ENCODE measurements around the gene WNT11.

DNA sequence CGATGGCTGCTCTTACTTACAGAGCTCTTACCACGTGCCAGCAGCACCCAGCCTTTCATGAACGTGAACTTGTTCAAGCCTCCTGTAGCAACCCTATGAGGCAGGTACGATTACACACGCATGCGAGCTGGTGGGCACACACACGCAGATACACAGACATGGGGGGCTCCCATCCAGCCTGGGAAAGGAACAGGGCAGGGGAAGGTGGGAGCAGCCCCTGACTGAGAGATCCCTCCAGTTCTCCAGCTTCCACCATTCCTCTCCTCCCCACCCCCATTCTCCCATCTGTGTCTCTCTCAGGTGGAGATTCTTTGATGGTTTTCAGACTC lies 37.6 kb upstream of the WNT11 start:
- TF ChIP-seq, protein P1, sequence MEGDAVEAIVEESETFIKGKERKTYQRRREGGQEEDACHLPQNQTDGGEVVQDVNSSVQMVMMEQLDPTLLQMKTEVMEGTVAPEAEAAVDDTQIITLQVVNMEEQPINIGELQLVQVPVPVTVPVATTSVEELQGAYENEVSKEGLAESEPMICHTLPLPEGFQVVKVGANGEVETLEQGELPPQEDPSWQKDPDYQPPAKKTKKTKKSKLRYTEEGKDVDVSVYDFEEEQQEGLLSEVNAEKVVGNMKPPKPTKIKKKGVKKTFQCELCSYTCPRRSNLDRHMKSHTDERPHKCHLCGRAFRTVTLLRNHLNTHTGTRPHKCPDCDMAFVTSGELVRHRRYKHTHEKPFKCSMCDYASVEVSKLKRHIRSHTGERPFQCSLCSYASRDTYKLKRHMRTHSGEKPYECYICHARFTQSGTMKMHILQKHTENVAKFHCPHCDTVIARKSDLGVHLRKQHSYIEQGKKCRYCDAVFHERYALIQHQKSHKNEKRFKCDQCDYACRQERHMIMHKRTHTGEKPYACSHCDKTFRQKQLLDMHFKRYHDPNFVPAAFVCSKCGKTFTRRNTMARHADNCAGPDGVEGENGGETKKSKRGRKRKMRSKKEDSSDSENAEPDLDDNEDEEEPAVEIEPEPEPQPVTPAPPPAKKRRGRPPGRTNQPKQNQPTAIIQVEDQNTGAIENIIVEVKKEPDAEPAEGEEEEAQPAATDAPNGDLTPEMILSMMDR (conservative IDR thresholded peaks at IDR 0.05), result no peak
- no peak for TF ChIP-seq EZH2 (IDR thresholded peaks at IDR 0.05; ENCODE audit: low read depth)

All from PC-9 (cell line).